SKM-1 (cell line): ENCODE results near the gene PRKAR2B.
"Not testable (repeated sequence)": the region's sequence is repeated elsewhere in the genome, so short reads cannot be mapped to it uniquely, and the experiment has no call there.

Source experiments
- DNase-seq: peaks from one replicate; lab custom pipeline; 2025; ENCODE audit not compliant: unreplicated experiment; lab: John Stamatoyannopoulos, UW

The PRKAR2B gene

DNA sequence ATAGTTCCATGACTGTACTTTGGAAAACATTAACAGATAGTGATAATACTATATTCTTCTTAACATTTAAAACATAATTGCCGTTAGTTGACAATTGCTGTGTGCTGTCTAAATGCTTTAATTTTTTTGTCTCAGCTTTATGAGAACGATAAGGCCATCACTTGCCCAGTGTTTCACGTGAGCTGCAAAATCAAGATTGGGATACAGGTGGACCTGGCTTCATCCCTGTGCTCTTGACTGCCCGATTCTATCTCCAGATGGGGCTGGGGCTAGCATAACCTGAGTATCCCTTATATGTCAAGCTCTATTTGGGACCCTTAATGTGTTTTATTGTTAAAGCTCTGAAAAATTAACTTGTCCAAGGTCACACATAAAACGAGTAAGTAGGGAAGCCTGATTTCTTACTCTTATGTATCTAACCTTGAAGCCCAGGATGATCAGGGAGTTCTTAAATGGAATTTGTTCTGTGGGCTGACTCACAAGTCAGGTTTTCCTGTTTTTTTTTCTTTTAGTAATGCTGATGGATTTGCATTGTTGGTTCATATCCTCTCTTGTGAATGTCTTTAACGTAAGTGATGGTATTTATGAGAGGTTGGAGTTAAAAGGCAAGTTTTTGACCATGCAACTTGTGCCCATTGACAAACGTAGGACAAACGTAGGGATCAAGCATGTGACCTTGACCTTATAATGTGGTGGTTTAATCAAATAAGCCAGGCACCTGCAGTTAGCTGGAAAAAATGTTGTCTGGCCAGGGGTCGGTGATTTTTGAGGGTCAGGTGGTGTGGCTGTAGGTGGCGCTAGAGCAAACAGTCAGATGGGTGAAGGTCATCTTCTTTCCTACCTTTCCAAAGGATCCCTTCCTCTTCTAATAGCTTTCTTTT lies 3.6 kb downstream of the PRKAR2B start:
- no peak for DNase-seq

DNA sequence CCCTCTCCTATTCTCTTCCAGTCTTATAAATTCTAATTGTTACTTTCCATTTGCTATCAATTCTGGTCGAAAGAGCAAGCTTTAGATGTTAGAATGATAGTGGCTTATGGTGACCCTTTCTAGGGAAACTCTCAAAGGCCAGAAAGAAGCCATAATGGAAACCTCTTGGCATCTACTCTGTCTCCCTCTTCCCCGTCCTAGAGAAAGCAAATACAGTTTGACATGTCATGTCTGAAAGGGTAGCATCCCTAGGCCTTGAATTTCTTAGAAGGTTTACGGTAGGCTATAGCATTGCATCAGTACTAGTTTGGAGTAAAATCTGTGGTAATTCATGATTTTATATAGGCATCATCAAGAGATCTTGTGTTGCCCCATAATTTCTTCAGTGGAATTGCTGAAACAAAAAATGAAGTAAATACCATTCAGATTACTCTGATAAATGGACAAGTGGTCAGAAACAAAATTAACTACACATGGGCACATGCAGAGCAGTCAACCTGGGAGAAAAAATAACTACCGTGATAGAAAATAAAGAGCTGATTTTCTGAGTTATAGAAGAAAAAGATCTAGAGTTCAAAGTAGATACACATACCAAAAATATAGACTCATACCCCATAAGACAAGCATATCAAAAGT lies 4.4 kb downstream of the PRKAR2B start:
- no peak for DNase-seq

DNA sequence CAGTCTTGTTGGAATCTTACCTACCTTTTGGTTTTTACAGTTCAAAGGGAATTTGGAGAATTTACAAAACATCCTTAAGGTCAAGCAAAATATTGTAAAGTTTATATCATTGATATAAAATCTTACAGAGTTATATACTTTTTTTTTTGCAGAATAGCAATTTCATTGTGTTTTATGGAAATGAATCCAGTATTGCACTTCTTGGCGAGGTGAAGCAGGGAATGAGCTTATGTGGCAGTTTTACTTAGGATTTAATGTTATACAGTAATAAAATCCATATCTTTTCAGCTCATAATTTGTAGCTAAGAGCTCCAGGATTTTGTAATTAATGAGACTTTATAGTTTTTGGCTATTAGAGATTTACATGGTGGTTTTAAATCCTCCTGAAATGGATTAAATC lies 5.0 kb downstream of the PRKAR2B start:
- DNase-seq = no peak

DNA sequence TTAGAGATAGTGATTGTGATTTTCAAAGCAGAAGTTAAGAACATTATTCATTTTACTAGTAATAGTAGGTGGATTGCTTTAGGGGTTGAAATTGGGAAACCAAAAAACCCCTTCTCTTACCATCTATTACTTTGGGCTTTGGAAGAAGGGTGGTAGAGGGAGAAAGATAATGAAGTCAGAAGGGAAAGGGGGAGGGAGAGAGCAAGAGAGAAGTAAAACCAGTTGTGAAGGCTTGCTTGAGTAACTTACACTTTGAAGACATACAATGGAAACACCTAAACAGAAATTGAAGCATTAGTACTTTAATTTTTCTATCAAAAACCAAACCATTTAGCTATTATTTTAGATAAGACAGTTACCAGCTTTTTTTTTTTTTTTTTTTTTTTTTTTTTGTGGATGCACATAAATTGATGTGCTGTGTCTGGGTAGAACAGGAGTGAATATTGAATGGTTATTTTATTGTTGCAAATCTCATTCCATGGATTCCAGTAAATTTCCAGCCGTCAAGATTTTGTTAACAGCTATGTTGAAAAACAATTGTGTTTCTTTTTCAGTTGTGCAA lies 5.5 kb downstream of the PRKAR2B start:
- no peak for DNase-seq

DNA sequence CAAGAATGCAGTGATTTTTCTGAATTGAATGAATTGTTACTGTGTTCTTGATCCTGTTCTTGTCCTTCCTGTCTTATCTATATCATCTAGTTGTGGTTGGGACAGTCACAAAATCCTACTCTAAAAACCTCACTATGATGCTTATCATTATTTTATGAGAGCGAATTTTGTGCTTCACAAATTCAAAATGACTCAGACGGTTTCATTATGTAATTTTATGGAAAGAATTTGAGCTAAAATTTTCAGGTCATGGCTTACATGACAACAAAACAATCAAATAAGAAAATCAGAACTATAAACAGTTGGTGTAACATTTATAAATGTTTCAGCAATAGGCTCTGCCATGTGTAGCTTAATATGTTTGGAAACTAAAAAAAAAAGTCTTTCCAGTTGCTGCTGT lies 6.9 kb downstream of the PRKAR2B start:
- DNase-seq = no peak

DNA sequence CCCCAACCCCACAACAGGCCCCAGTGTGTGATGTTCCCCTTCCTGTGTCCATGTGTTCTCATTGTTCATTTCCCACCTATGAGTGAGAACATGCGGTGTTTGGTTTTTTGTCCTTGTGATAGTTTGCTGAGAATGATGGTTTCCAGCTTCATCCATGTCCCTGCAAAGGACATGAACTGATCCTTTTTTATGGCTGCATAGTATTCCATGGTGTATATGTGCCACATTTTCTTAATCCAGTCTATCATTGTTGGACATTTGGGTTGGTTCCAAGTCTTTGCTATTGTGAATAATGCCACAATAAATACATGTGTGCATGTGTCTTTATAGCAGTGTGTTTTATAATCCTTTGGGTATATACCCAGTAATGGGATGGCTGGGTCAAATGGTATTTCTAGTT lies 10.5 kb downstream of the PRKAR2B start:
- not testable (repeated sequence) for DNase-seq

DNA sequence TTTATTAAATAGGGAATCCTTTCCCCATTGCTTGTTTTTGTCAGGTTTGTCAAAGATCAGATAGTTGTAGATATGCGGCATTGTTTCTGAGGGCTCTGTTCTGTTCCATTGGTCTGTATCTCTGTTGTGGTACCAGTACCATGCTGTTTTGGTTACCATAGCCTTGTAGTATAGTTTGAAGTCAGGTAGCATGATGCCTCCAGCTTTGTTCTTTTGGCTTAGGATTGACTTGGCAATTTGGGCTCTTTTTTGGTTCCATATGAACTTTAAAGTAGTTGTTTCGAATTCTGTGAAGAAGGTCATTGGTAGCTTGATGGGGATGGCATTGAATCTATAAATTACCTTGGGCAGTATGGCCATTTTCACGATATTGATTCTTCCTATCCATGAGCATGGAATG lies 11.6 kb downstream of the PRKAR2B start:
- not testable (repeated sequence) for DNase-seq

DNA sequence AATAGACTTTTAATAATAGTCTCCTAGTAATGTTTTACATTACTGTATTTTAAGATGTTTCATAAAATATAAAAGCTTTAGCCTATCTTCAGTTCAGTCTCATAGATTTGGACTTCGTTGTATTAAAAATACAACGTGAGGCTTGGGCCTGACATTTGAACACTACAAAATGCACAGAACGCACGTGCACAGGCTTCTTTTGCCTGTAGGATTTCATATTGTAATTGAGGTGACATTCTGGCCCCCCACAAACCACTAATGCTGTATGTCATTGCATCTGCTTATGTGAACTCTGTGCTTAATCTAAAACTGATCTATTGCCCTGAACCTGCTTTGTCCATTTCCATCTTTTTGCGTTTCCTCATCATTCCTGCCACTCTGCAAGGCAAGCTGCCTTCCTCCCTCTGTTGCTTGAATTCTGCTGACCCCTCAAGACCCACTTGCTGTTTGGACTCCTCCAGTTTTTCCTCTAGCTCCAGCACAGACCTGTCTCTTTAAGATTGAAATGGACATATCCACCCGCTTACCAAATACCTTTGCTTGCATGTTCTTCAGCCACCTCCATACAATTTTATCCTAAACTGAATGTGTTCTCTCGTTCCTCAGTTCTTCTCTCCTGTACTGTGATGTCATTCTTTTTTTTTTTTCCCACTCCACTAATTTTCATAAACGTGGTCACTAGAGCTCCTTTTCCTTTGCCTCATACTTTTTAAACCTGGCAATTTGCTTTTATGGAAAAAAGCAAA lies 12.4 kb downstream of the PRKAR2B start:
- no peak for DNase-seq

DNA sequence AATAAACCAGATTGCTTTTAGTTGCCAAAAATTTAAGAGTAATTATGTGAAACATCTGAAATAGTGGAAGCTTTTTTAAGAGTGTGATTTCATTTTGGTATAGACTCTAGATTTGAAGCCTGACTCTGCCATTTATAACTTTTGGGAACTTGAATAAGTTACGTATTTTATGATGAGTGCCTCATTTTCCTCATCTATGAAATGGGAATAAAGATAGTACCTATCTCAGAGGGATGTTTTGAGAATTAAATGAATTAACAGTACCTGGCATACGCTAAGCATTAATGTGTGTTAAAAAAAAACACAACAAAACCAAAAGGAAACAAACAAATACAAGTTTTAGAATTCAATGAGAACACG lies 12.9 kb downstream of the PRKAR2B start:
- no peak for DNase-seq

DNA sequence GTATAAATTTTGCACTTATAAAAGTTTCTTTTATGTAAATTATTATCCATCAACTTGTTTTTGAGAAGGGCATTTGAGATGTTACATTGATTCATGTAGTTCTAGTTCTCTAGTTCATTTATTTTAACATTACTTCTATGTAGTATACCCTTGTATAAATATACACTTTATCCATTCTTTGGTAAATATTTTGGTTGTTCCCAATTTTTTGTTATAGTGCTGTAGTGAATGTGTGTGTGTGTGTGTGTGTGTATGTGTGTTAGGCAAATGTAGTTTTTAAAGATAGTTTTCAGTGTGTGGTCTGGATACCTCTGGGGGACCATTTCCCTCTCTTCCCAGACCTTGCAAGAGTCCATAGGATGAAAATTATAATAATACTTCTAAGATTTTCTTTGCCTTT lies 15.0 kb downstream of the PRKAR2B start:
- DNase-seq = no peak

DNA sequence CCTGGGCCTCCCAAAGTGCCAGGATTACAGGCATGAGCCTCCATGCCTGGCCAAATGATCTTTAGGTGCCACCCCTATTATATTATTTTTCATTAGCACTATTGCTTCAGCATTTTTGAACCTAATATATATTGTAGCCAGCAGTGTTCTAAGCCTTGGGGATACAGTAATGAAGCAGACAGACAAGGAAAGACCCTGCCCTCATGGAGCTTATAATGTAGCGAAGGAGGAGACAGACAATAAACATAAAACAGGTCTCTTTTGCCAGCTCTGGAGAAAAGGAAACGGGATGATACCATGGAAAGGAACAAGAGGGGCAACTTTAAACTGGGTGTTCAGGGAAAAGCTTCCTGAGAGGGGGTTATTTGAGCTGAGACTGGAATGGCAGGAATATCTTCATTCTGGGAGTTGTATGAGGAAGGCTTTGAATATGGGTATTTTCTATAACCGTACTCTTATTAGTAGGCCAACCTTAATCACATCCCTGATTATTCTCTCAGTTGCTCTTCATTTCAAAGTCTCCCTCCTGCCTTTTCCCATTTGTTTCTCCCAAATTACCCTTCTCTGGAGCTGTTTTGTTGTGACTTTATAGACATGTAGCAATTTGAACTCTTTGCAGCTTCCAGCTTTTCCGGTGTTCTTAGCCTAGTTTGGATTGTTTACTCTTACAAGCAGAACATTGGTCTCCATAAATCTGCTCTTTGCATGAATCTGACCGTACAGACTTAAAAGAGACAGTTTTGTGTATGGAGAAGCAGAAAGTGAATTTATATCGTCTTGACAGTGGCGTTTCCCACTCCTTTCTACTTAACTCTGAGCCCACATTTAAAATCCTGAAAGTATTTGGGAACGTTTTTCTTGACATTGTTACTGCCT lies 19.0 kb downstream of the PRKAR2B start:
- DNase-seq = no peak

DNA sequence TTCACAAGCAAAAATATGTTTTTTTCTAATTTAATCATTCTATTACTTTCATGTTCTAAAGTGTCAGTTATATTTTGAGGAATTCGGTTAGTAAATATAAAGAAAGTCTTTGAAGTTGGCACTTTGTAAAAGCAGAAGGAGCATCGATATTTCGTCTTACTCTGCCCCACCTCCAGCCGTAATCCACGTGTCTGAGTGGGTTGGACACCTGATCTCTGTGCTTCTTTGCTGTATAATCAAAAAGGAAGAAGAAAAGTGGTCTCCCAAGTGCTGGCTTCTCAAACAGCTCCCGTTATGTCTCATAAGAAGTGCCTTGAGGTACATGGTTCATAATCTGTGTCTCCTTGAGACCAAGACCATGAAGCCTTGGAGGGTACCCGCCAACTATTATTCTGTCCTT lies 19.8 kb downstream of the PRKAR2B start:
- no peak for DNase-seq

DNA sequence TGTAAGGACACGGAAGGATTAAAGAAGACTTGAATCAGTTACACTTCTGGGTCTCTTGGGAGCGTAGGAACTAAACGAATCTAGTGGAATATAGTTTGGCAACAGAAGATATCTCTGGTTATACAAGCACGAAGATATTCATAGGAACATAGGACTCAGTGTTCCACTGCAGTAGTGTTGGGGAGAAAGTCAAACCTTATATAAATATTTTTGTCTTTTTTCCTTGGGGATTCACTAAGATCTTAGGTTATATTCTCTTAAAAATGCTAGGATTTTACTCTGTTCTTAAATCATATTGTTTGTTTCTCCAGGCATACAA lies 21.4 kb downstream of the PRKAR2B start:
- DNase-seq = no peak

DNA sequence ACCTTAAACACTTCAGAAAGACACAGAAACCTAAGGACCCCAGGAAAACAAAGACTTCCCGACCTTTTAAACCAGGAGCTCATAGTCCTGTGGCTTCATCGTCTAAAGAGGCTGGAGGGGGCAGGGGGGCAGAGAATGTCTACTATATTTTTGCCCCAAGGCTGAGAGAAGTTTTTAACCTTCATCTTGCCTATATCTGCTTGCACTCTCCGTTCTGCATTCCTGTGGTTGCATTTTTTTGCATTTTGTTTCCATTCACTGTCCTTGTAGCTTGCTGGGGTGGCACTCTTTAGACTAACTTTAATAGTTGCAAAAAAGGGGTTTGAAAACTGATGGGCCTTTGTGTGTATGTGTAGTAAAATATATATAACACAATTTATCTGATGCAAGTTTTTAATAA lies 23.7 kb downstream of the PRKAR2B start:
- no peak for DNase-seq

DNA sequence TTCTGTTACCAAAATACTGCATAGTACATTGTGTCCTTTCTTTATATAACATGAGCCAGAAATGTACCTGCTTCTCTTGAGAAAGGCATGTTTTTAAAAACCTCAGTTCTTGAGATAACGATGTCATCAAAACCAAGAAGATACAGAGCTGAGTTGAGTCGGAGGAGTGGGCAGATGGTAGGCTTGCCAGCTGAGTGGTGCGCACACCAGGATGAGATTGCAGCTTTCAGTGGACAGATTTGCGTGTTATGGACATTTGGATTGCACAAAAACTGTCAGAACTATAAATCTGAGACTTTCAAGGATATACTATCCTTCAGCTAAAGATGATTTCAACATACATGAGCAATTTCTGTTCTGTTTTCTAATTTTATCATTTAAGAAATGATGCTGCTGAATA lies 25.0 kb downstream of the PRKAR2B start:
- no peak for DNase-seq

DNA sequence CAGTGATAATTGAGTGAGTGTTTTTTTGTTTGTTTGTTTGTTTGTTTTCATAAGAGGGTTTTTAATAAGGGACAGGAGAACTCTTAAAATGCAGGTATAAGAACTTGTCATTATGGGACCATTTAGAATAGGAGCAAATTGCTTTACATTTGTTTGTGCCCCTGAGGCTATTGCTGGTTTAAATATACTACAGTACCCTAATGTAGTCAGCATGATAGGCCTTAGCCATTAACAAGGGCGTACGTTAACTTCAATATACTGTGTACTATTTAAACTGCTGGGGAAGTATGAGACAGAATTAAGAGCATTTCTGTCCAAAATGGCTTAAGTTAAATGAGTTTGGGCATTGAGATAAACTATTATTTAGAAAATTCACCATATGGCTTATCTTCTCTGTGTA lies 26.2 kb downstream of the PRKAR2B start:
- DNase-seq = no peak

DNA sequence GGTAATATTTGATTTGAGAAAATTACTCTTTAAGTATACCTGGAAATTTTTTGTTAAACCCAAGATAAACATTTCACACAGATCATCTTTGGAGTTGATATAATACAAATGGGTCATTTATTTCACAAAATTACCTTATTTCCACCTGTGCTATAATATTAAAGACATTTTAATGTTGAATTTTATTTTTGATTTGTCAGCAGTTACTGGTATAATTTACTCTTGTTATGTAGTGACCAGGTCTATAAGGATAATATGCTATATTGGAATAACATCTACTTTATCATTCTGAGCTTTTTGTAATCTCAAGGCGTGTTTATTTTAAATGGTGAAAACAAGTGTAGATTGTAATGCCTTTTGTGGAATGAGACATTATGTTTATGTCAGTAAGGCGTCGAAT lies 26.6 kb downstream of the PRKAR2B start:
- no peak for DNase-seq

DNA sequence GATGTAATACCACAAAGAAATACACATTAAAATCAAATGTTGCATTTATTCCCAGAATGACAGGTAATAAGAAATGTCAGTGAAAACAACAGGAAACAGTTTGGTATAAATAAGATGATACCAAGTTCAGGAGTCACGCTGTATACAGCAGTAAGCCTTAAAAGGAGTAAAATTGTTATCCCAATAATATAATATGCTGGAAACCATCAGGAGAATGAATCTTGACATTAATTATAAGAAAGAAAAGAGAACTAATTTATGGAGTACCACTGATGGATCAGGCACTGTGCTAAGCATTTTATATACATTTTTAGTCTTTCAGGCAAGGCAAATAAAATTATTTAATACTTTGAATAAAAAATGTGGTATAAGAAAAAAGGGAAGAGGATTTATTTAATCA lies 27.6 kb downstream of the PRKAR2B start:
- no peak for DNase-seq

DNA sequence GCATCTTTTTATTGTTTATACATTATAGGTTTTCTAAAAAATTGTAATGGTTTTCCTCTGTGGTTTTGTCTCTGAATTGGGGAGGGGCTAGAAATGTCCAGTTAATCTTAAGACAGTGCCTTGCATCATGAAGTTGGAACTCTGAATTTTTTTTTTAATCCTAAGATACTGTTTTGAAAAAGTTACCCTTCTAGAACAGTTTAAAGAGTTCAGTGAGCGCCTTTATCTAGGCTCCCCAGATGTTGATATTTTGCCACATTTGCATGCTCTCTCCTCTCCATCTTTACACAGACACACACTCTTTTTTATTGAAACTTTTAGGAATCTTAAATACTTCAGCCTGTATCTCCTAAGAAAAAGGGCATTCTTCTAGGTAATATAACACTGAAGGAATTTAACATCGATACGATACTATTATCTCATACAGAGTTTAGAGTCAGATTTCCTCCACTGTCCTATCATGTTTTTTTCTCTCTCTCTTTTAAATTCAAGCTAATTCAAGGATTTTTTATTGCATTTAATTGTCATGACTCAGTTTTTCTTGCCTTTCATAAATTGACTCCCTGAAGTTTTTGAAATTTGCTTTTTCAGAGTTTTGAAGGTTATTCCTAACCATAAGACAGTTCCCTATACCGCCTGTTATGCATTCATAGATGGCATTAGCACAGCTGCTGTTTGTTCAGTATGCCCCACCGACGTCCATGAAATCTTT lies 31.5 kb downstream of the PRKAR2B start:
- no peak for DNase-seq
